WTC11 (cell line): Measurements from ENCODE around the gene SMIM24. TPM values are rescaled to one million over a fixed set of nuclear protein-coding genes. Genes with fewer than 3 reads are reported as not detected.

Source experiments
- ATAC-seq: fragments of 200-7000 bp; cut with Tn5 transposase; 2 replicates; pipeline ENCODE4 v1.10.0; 2021; ENCODE audit warnings: mild to moderate bottlenecking, moderate library complexity
- CTCF ChIA-PET: fragments of 300-600 bp; sonication (Branson Sonifier 250); formaldehyde crosslinking; loops from one replicate; lab custom pipeline; 2021; ENCODE audit warnings: antibody characterized with exemption; lab: Charles Lee
- POLR2A ChIA-PET: fragments of 350-600 bp; sonication (Branson Sonifier 250); formaldehyde crosslinking; loops from one replicate; lab custom pipeline; 2021; ENCODE audit warnings: antibody characterized with exemption; lab: Charles Lee
- DNase-seq: peaks from one replicate; pipeline ENCODE4 v3.0.0; 2021; ENCODE audit warnings: low spot score
- H3K27ac Mint-ChIP-seq: 2 replicates; pipeline ENCODE4 v1.8.0; 2021; ENCODE audit warnings: mixed read lengths
- H3K27me3 Mint-ChIP-seq: 2 replicates; pipeline ENCODE4 v1.8.0; 2021; ENCODE audit warnings: low read depth, mild to moderate bottlenecking, moderate library complexity, mixed read lengths
- H3K36me3 Mint-ChIP-seq: 2 replicates; pipeline ENCODE4 v1.8.0; 2021; ENCODE audit warnings: mixed read lengths
- H3K4me1 Mint-ChIP-seq: 2 replicates; pipeline ENCODE4 v1.8.0; 2022; ENCODE audit warnings: mixed read lengths
- H3K4me3 Mint-ChIP-seq: 2 replicates; pipeline ENCODE4 v1.8.0; 2021; ENCODE audit warnings: mild to moderate bottlenecking, moderate library complexity, mixed read lengths
- H3K9me3 Mint-ChIP-seq: 2 replicates; pipeline ENCODE4 v1.8.0; 2021; ENCODE audit warnings: mixed read lengths
- ARID4B ChIP-seq: sonication (generic); formaldehyde crosslinking; IDR thresholded peaks from 2 replicates; pipeline ENCODE4 v1.8.0; 2023; ENCODE audit warnings: missing genetic modification reagents, mild to moderate bottlenecking, borderline replicate concordance
- CBFB ChIP-seq: sonication (generic); formaldehyde crosslinking; IDR thresholded peaks from 2 replicates; pipeline ENCODE4 v1.8.1; 2022; ENCODE audit warnings: mild to moderate bottlenecking, low read depth, missing genetic modification reagents
- CREM ChIP-seq: sonication (generic); formaldehyde crosslinking; IDR thresholded peaks from 2 replicates; pipeline ENCODE4 v1.8.1; 2022; ENCODE audit warnings: mild to moderate bottlenecking, missing genetic modification reagents, moderate library complexity
- E2F5 ChIP-seq: sonication (generic); formaldehyde crosslinking; IDR thresholded peaks from 2 replicates; pipeline ENCODE4 v1.8.1; 2022; ENCODE audit warnings: mild to moderate bottlenecking, moderate library complexity, missing genetic modification reagents
- EMX1 ChIP-seq: fragments of 250-450 bp; sonication (Bioruptor Pico); IDR thresholded peaks from 2 replicates; pipeline ENCODE4 v1.8.0; 2021; ENCODE audit warnings: mild to moderate bottlenecking
- FOXJ3 ChIP-seq: sonication (generic); formaldehyde crosslinking; IDR thresholded peaks from 2 replicates; pipeline ENCODE4 v1.9.0; 2021; ENCODE audit warnings: missing genetic modification reagents, mild to moderate bottlenecking, borderline replicate concordance
- GTF2I ChIP-seq: fragments of 250-450 bp; sonication (Bioruptor Pico); conservative IDR thresholded peaks from 2 replicates; pipeline ENCODE4 v1.4.0; 2021; ENCODE audit warnings: mild to moderate bottlenecking
- HMGA2 ChIP-seq: fragments of 250-450 bp; sonication (Bioruptor Pico); IDR thresholded peaks from 2 replicates; pipeline ENCODE4 v1.4.0; 2021; ENCODE audit warnings: mild to moderate bottlenecking, moderate library complexity
- HMGXB4 ChIP-seq: sonication (generic); formaldehyde crosslinking; IDR thresholded peaks from 2 replicates; pipeline ENCODE4 v1.8.1; 2023; ENCODE audit warnings: mild to moderate bottlenecking, moderate library complexity, missing genetic modification reagents
- IRF1 ChIP-seq: sonication (generic); formaldehyde crosslinking; IDR thresholded peaks from 2 replicates; pipeline ENCODE4 v1.8.0; 2023; ENCODE audit warnings: missing genetic modification reagents
- JUN ChIP-seq: sonication (generic); formaldehyde crosslinking; IDR thresholded peaks from 2 replicates; pipeline ENCODE4 v1.8.0; 2023; ENCODE audit warnings: mild to moderate bottlenecking, missing genetic modification reagents
- MLX ChIP-seq: sonication (generic); formaldehyde crosslinking; IDR thresholded peaks from 2 replicates; pipeline ENCODE4 v1.8.1; 2023; ENCODE audit warnings: mild to moderate bottlenecking, missing genetic modification reagents, moderate library complexity
- RORB ChIP-seq: fragments of 250-450 bp; sonication (Bioruptor Pico); IDR thresholded peaks from 2 replicates; pipeline ENCODE4 v1.9.0; 2021; ENCODE audit warnings: mild to moderate bottlenecking
- TEAD1 ChIP-seq: sonication (generic); formaldehyde crosslinking; IDR thresholded peaks from 2 replicates; pipeline ENCODE4 v1.8.0; 2022; ENCODE audit warnings: mild to moderate bottlenecking, missing genetic modification reagents
- ZNF232 ChIP-seq: sonication (generic); formaldehyde crosslinking; IDR thresholded peaks from 2 replicates; pipeline ENCODE4 v1.8.0; 2022; ENCODE audit warnings: mild to moderate bottlenecking, missing genetic modification reagents
- ZNF263 ChIP-seq: sonication (generic); formaldehyde crosslinking; IDR thresholded peaks from 2 replicates; pipeline ENCODE4 v1.8.1; 2022; ENCODE audit warnings: low read depth, mild to moderate bottlenecking, moderate library complexity, missing genetic modification reagents
- ZNF281 ChIP-seq: sonication (generic); formaldehyde crosslinking; IDR thresholded peaks from 2 replicates; pipeline ENCODE4 v1.8.0; 2023; ENCODE audit warnings: mild to moderate bottlenecking, missing genetic modification reagents
- ZNF396 ChIP-seq: fragments of 250-450 bp; sonication (Bioruptor Pico); IDR thresholded peaks from 2 replicates; pipeline ENCODE4 v1.8.0; 2021; ENCODE audit warnings: mild to moderate bottlenecking, moderate library complexity, borderline replicate concordance
- total RNA-seq: library from RNA; stranded (reverse); gene quantifications from 3 replicates; pipeline ENCODE4 v1.2.3, GENCODE V29; 2021

Gene SMIM24
- total RNA-seq, 1 experiment from 2014 or later, result 2.8 TPM

- TF ChIP-seq ZNF281 (CRISPR knock-in tag) (no peak), ZNF396 (no peak), CREM (CRISPR knock-in tag) (no peak), EMX1 (CRISPR knock-in tag) (no peak), HMGXB4 (no peak), TEAD1 (no peak), E2F5 (no peak), HMGA2 (CRISPR knock-in tag) (no peak)
Measured at GRCh38 chr19:3515891-3516422, 35.6 kb upstream of the SMIM24 start (continued).

- H3K4me3 Mint-ChIP-seq, result no peak overlapping the region
- H3K4me1 Mint-ChIP-seq, result peaks cover 45% of the 10 kb centered on the region
- ChIA-PET POLR2A (interaction anchor here (0.7 kb wide), 2 partner anchors 83 to 1737 kb away, joined by 3 to 5 read pairs; no protein-coding TSS in a partner anchor), CTCF (interaction anchor here (1.1 to 4.8 kb wide), 3 partner anchors 12 to 85 kb away, joined by 3 to 31 read pairs (median 4); no protein-coding TSS in a partner anchor)
- TF ChIP-seq JUN (CRISPR knock-in tag) (no peak), RORB (no peak)
- DNase-seq (no peak), ATAC-seq (no peak)
- H3K9me3 Mint-ChIP-seq, result no peaks in the 10 kb centered on the region
- H3K36me3 Mint-ChIP-seq, result peaks cover 2% of the 10 kb centered on the region; the same call in 1 of the 2 replicates
- no peaks in the 10 kb centered on the region for H3K27me3 Mint-ChIP-seq
- peak overlapping the region; percentile 84 for H3K27ac Mint-ChIP-seq
Measured at GRCh38 chr19:3514930-3515329, 34.6 kb upstream of the SMIM24 start.

- H3K36me3 Mint-ChIP-seq, result peaks cover 12% of the 10 kb centered on the region; the same call in 1 of the 2 replicates
- ATAC-seq, result 0 out of 2 replicates have a peak, but pooled peaks have one; percentile 14
- peaks cover 31% of the 10 kb centered on the region for H3K4me1 Mint-ChIP-seq
- H3K4me3 Mint-ChIP-seq, result no peak overlapping the region
- no peaks in the 10 kb centered on the region for H3K9me3 Mint-ChIP-seq
- POLR2A ChIA-PET, result interaction anchor here (0.6 to 1.0 kb wide), 2 partner anchors 39 to 63 kb away, joined by 3 to 9 read pairs; no protein-coding TSS in a partner anchor
- 0 out of 2 replicates have a peak overlapping the region, but pooled peaks have one; percentile 14 for H3K27ac Mint-ChIP-seq
- no peaks in the 10 kb centered on the region; the same call in 1 of the 2 replicates for H3K27me3 Mint-ChIP-seq
- no peak for DNase-seq
- CTCF ChIA-PET, result interaction anchor here (0.6 to 1.8 kb wide), 6 partner anchors 13 to 72 kb away, joined by 3 to 6 read pairs (median 4); partner anchors contain the start of genes DOHH and GIPC3
- TF ChIP-seq FOXJ3 (CRISPR knock-in tag) (no peak), ZNF263 (no peak), ARID4B (CRISPR knock-in tag) (no peak), CBFB (CRISPR knock-in tag) (no peak), IRF1 (CRISPR knock-in tag) (no peak), JUN (CRISPR knock-in tag) (no peak), ZNF232 (CRISPR knock-in tag) (no peak), GTF2I (CRISPR knock-in tag) (no peak), MLX (CRISPR knock-in tag) (no peak), TEAD1 (no peak), E2F5 (no peak)
Measured at GRCh38 chr19:3513229-3514140, 33.2 kb upstream of the SMIM24 start.
